Panc1 (cell line): Measurements from ENCODE around the gene TBR1. TPM values are rescaled to one million over a fixed set of nuclear protein-coding genes. Genes with fewer than 3 reads are reported as not detected.

Experiments used
- ATAC-seq: fragments of 200-7000 bp; cut with Tn5 transposase; 2 replicates; pipeline ENCODE4 v1.9.1; 2020; ENCODE audit warnings: mild to moderate bottlenecking, moderate library complexity
- BruUV-seq: library from RNA; stranded (reverse); fragments of 400-500 nt; replicated peaks from 2 replicates; lab custom pipeline; 2021; lab: Mats Ljungman, UMichigan
- CTCF ChIA-PET: fragments of 300-600 bp; sonication (Branson Sonifier 250); formaldehyde crosslinking; loops from one replicate; lab custom pipeline; 2022; ENCODE audit warnings: antibody characterized with exemption; lab: Charles Lee
- POLR2A ChIA-PET: fragments of 300-600 bp; sonication (Branson Sonifier 250); formaldehyde crosslinking; loops from one replicate; lab custom pipeline; 2022; ENCODE audit warnings: antibody characterized with exemption; lab: Charles Lee
- DNase-seq: peaks from one replicate; pipeline ENCODE4 v3.0.0-alpha.2; 2010; ENCODE audit warnings: low read depth, low spot score
- H3K27ac ChIP-seq: 2 replicates; pipeline ENCODE4 v1.5.1; 2011; ENCODE audit warnings: mild to moderate bottlenecking, low read length, inconsistent platforms
- H3K27me3 ChIP-seq: fragments of 200-500 bp; sonication (Bioruptor generic); 2 replicates; pipeline ENCODE4 v1.6.0; 2014; ENCODE audit warnings: low read length, inconsistent platforms; ENCODE audit not compliant: control insufficient read depth, insufficient read depth
- H3K36me3 ChIP-seq: fragments of 200-500 bp; sonication (Bioruptor generic); 2 replicates; pipeline ENCODE4 v1.5.1; 2014; ENCODE audit warnings: inconsistent platforms, mild to moderate bottlenecking, low read length, moderate library complexity; ENCODE audit not compliant: control insufficient read depth, insufficient read depth
- H3K4me1 ChIP-seq: 2 replicates; pipeline ENCODE4 v1.5.1; 2011; ENCODE audit warnings: inconsistent platforms, mild to moderate bottlenecking, low read length, moderate library complexity; ENCODE audit not compliant: control insufficient read depth, insufficient read depth
- H3K4me3 ChIP-seq, 2 experiments: 2 replicates each; pipeline ENCODE4 v1.5.1; 2011 to 2012; ENCODE audit warnings: low read depth in 2 of 2, low read length in 2 of 2, mild to moderate bottlenecking in 2 of 2, inconsistent platforms in 1 of 2, moderate library complexity in 1 of 2
- H3K9me3 ChIP-seq: fragments of 200-500 bp; sonication (Bioruptor generic); 2 replicates; pipeline ENCODE4 v1.5.1; 2014; ENCODE audit warnings: low read depth, mild to moderate bottlenecking, inconsistent platforms, low read length, moderate library complexity; ENCODE audit not compliant: control insufficient read depth, insufficient read depth
- POLR2AphosphoS5 ChIP-seq: IDR thresholded peaks from 2 replicates; pipeline ENCODE4 v1.6.1; 2012; ENCODE audit warnings: mild to moderate bottlenecking, low read depth, low read length, moderate library complexity
- REST ChIP-seq, 2 experiments: IDR thresholded peaks; 2 replicates each; pipeline ENCODE4 v1.6.1; 2011 to 2012; ENCODE audit warnings: low read depth in 2 of 2, control low read depth in 1 of 2, low read length in 1 of 2, mild to moderate bottlenecking in 1 of 2, moderate library complexity in 1 of 2; ENCODE audit not compliant: insufficient read depth in 1 of 2
- SIN3A ChIP-seq: IDR thresholded peaks from 2 replicates; pipeline ENCODE4 v1.6.1; 2012; ENCODE audit warnings: low read depth, mild to moderate bottlenecking, low read length, moderate library complexity, borderline replicate concordance; ENCODE audit not compliant: insufficient read depth
- TCF7L2 ChIP-seq: IDR thresholded peaks from 2 replicates; pipeline ENCODE4 v1.6.1; 2011; ENCODE audit warnings: mild to moderate bottlenecking, low read depth, low read length, inconsistent platforms
- in situ Hi-C: cut with HindIII; loops from 2 replicates; pipeline ENCODE4 v1.10.0; 2016; ENCODE audit warnings: low sequenced_read_pairs, low pct_unique_long_range_greater_than_20kb
- intact Hi-C: fragments of 100-400 bp; cut with micrococcal nuclease; formaldehyde crosslinking; loops from one replicate; pipeline ENCODE4 v1.10.0; 2022; ENCODE audit not compliant: unreplicated experiment
- total RNA-seq: library from RNA; stranded (reverse); gene quantifications from one replicate; pipeline ENCODE4 v1.2.1, GENCODE V29; 2021; ENCODE audit not compliant: unreplicated experiment
- TF ChIP-seq, protein P1 (sequence below): fragments of 450-650 bp; IDR thresholded peaks from 2 replicates; pipeline ENCODE4 v1.5.1; 2017; ENCODE audit warnings: mild to moderate bottlenecking

TBR1 gene
- total RNA-seq, 1 experiment from 2014 or later = not detected

- ChIA-PET CTCF (no interaction called here), POLR2A (interaction anchor here (0.7 kb wide), 1 partner anchor 61 kb away, joined by 3 read pairs; no protein-coding TSS in a partner anchor)
- DNase-seq (no peak), ATAC-seq (no peak)
- H3K4me1 ChIP-seq = peaks cover 15% of the 10 kb centered on the region
- no peak overlapping the region for H3K27ac ChIP-seq
- H3K27me3 ChIP-seq = peaks cover 29% of the 10 kb centered on the region
- BruUV-seq = no TSS peak
- H3K9me3 ChIP-seq = no peaks in the 10 kb centered on the region
- H3K36me3 ChIP-seq = no peaks in the 10 kb centered on the region
- intact Hi-C loops (loop anchor here (10.0 kb wide), 1 partner anchor 525 kb away; no protein-coding TSS in a partner anchor), in situ Hi-C loops (no loop called here)
- H3K4me3 ChIP-seq = no peak overlapping the region
- no peak for TF ChIP-seq POLR2AphosphoS5
- no peak for TF ChIP-seq SIN3A
- TF ChIP-seq TCF7L2 = no peak
- TF ChIP-seq, protein P1, sequence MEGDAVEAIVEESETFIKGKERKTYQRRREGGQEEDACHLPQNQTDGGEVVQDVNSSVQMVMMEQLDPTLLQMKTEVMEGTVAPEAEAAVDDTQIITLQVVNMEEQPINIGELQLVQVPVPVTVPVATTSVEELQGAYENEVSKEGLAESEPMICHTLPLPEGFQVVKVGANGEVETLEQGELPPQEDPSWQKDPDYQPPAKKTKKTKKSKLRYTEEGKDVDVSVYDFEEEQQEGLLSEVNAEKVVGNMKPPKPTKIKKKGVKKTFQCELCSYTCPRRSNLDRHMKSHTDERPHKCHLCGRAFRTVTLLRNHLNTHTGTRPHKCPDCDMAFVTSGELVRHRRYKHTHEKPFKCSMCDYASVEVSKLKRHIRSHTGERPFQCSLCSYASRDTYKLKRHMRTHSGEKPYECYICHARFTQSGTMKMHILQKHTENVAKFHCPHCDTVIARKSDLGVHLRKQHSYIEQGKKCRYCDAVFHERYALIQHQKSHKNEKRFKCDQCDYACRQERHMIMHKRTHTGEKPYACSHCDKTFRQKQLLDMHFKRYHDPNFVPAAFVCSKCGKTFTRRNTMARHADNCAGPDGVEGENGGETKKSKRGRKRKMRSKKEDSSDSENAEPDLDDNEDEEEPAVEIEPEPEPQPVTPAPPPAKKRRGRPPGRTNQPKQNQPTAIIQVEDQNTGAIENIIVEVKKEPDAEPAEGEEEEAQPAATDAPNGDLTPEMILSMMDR = no peak
- TF ChIP-seq REST (IDR thresholded peaks at IDR 0.05; ENCODE audit: insufficient read depth in 1 of 2, low read depth in 2 of 2, low read length in 1 of 2) = no peak
Observed at GRCh38 chr2:161419638-161420190, 3.6 kb downstream of the TBR1 start.

DNA sequence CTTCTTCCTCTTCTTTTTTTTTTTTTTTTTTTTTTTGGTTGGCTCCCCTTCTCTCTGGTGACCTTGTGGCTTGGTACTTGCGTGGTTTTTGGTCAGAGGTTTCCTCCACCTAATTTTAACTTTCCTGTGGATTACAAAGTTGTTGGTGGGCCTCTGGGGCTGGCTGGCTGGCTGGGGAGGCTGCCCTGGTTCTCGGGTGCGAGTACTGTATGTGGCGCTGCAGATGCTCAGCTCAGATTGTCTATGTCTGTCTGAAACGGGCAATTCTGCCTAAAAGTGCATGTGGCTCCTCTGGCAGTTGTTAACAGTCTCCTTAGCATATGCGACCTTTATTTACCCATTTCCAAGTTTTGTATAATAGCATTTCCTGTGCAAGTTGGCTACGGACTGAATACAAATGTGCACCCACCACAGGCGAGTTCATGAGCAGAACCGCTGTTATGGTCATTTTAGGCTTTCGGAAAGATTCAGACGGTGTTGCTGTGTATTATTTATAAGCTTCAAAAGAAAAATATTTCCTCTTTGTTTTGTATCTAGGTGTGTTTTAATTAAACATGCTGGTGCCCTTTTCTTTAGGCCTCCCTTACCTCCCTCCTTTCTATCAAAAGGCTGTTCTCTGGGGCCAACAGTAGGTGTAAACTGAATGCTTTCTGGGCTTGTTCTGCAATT lies 4.4 kb downstream of the TBR1 start:
- Histone ChIP-seq H3K4me1 (peaks cover 11% of the 10 kb centered on the region), H3K27ac (no peak overlapping the region), H3K36me3 (no peaks in the 10 kb centered on the region), H3K27me3 (peaks cover 29% of the 10 kb centered on the region), H3K9me3 (no peaks in the 10 kb centered on the region), H3K4me3 (no peak overlapping the region)
- in situ Hi-C loops (no loop called here), intact Hi-C loops (no loop called here)
- DNase-seq = no peak
- no peak for TF ChIP-seq SIN3A
- TF ChIP-seq REST (IDR thresholded peaks at IDR 0.05; ENCODE audit: insufficient read depth in 1 of 2, low read depth in 2 of 2, low read length in 1 of 2) = no peak
- no peak for TF ChIP-seq TCF7L2
- no peak for TF ChIP-seq POLR2AphosphoS5
- TF ChIP-seq, protein P1 = no peak
- CTCF ChIA-PET = no interaction called here
- BruUV-seq = no TSS peak
- no peak for ATAC-seq
- POLR2A ChIA-PET = interaction anchor here (0.7 kb wide), 1 partner anchor 61 kb away, joined by 3 read pairs; no protein-coding TSS in a partner anchor
